Nucleus accumbens (tissue), 56 donors: Measurements from ENCODE around the gene MYBPH.

ENCODE experiments used
- DNase-seq, 56 donors: peaks; one replicate each; lab custom pipeline; 2025; lab: John Stamatoyannopoulos, UW

The MYBPH gene

GRCh38 chr1:203120325-203121153 lies 55.1 kb downstream of the MYBPH start:
- DNase-seq, result no peak
